Keratinocyte (primary cell): ENCODE results near the gene TOR1AIP1. TPM values are rescaled to one million over a fixed set of nuclear protein-coding genes. Genes with fewer than 3 reads are reported as not detected.

Experiments used
- DNase-seq: peaks from one replicate; pipeline ENCODE4 v3.0.0-alpha.2; 2011; ENCODE audit warnings: low read depth, missing footprints, low spot score
- FAIRE-seq: peaks from 2 replicates; lab custom pipeline; 2011; peaks lifted over from hg19 to GRCh38; lab: Jason Lieb, UNC
- H2AFZ ChIP-seq: 2 replicates; pipeline ENCODE4 v1.6.0; 2012; ENCODE audit warnings: low read length, control low read depth, inconsistent platforms; ENCODE audit not compliant: control insufficient read depth
- H3K27ac ChIP-seq: 2 replicates; pipeline ENCODE4 v1.5.1; 2011; ENCODE audit warnings: low read length; ENCODE audit not compliant: control insufficient read depth, insufficient read depth
- H3K27me3 ChIP-seq: 3 replicates; pipeline ENCODE4 v1.6.0; 2011; ENCODE audit warnings: low read length; ENCODE audit not compliant: control insufficient read depth, insufficient read depth; ENCODE audit errors: extremely low read depth
- H3K36me3 ChIP-seq, 2 experiments: 2 replicates in 1 of 2; 3 replicates in 1 of 2; pipeline ENCODE4 v1.5.1; 2011; ENCODE audit warnings: low read length in 2 of 2, mild to moderate bottlenecking in 1 of 2; ENCODE audit not compliant: control insufficient read depth in 2 of 2, insufficient read depth in 2 of 2; ENCODE audit errors: extremely low read depth in 1 of 2
- H3K4me1 ChIP-seq: 3 replicates; pipeline ENCODE4 v1.5.1; 2011; ENCODE audit warnings: low read length; ENCODE audit not compliant: control insufficient read depth, insufficient read depth; ENCODE audit errors: extremely low read depth
- H3K4me2 ChIP-seq: 3 replicates; pipeline ENCODE4 v1.6.0; 2011; ENCODE audit warnings: low read depth, low read length; ENCODE audit not compliant: control insufficient read depth, insufficient read depth; ENCODE audit errors: extremely low read depth
- H3K4me3 ChIP-seq, 3 experiments: fragments of 200-600 bp in 1 of 3; sonication (generic) in 1 of 3; 2 replicates in 2 of 3; 3 replicates in 1 of 3; pipeline ENCODE4 v1.5.1; 2011 to 2016; ENCODE audit warnings: low read length in 3 of 3, mild to moderate bottlenecking in 3 of 3, control low read depth in 2 of 3, inconsistent platforms in 1 of 3, low read depth in 1 of 3, mixed read lengths in 1 of 3, mixed run types in 1 of 3, moderate library complexity in 1 of 3; ENCODE audit not compliant: control insufficient read depth in 2 of 3, insufficient read depth in 2 of 3; ENCODE audit errors: extremely low read depth in 1 of 3
- H3K79me2 ChIP-seq: 2 replicates; pipeline ENCODE4 v1.6.0; 2012; ENCODE audit warnings: low read length; ENCODE audit not compliant: control insufficient read depth, insufficient read depth
- H3K9ac ChIP-seq: 3 replicates; pipeline ENCODE4 v1.6.0; 2011; ENCODE audit warnings: low read length; ENCODE audit not compliant: control insufficient read depth, insufficient read depth; ENCODE audit errors: extremely low read depth
- H3K9me1 ChIP-seq: 3 replicates; pipeline ENCODE4 v1.6.0; 2011; ENCODE audit warnings: low read length; ENCODE audit not compliant: control insufficient read depth, insufficient read depth; ENCODE audit errors: extremely low read depth
- H3K9me3 ChIP-seq: 2 replicates; pipeline ENCODE4 v1.5.1; 2012; ENCODE audit warnings: low read depth, low read length; ENCODE audit not compliant: control insufficient read depth
- H4K20me1 ChIP-seq: 3 replicates; pipeline ENCODE4 v1.6.0; 2011; ENCODE audit warnings: low read length; ENCODE audit not compliant: control insufficient read depth, insufficient read depth; ENCODE audit errors: extremely low read depth
- CTCF ChIP-seq, 3 experiments: IDR thresholded peaks in 1 of 3; conservative IDR thresholded peaks in 1 of 3; optimal IDR thresholded peaks in 1 of 3; 2 replicates in 2 of 3; 3 replicates in 1 of 3; pipeline versions ENCODE3 to v1.5.1; 2011; ENCODE audit warnings: low read length in 3 of 3, mild to moderate bottlenecking in 3 of 3, moderate library complexity in 2 of 3, control low read depth in 1 of 3, inconsistent platforms in 1 of 3; ENCODE audit not compliant: insufficient read depth in 2 of 3; ENCODE audit errors: extremely low read depth in 1 of 3
- EZH2 ChIP-seq: IDR thresholded peaks from one replicate; pipeline ENCODE4 v1.6.1; 2012; ENCODE audit warnings: inconsistent platforms, mild to moderate bottlenecking, low read length, moderate library complexity
- dilution Hi-C: fragments of 300-500 bp; cut with MboI; formaldehyde crosslinking; loops from one replicate; pipeline ENCODE4 v1.7.0; 2020; ENCODE audit warnings: low sequenced_read_pairs; ENCODE audit not compliant: extremely low pct_ligation_motif_present
- polyA plus RNA-seq, 5 experiments: library from polyadenylated mRNA; depleted of rRNA in 3 of 5; stranded (reverse) in 3 of 5; stranded (forward) in 1 of 5; unstranded in 1 of 5; fragments of >200 nt; gene quantifications; 1 replicate in 1 of 5; 2 replicates in 3 of 5; 3 replicates in 1 of 5; pipeline versions ENCODE4 v1.2.1 to v1.2.3, GENCODE V29; 2011 to 2012; ENCODE audit warnings: missing spikeins in 2 of 5, low read depth in 1 of 5, low replicate concordance in 1 of 5

TOR1AIP1 gene
- polyA plus RNA-seq, 1 donor (not counting 4 experiments of a cell fraction or from before 2014, with no cell fraction given), result 50.0 TPM

GRCh38 chr1:179952186-179952585, 70.1 kb downstream of the TOR1AIP1 start:
- no peaks in the 10 kb centered on the region for H3K27me3 ChIP-seq
- dilution Hi-C loops, result no loop called here
- TF ChIP-seq EZH2, result no peak
- TF ChIP-seq CTCF (optimal IDR thresholded peaks at IDR 0.05 in 1 of 3, IDR thresholded peaks at IDR 0.05 in 1 of 3, conservative IDR thresholded peaks at IDR 0.05 in 1 of 3; ENCODE audit: extremely low read depth in 1 of 3, insufficient read depth in 2 of 3, low read length in 3 of 3), result no peak
- no peak overlapping the region for H3K27ac ChIP-seq
- H4K20me1 ChIP-seq, result no peaks in the 10 kb centered on the region
- H3K4me2 ChIP-seq, result no peak overlapping the region
- H3K79me2 ChIP-seq, result peaks cover 26% of the 10 kb centered on the region
- no peak for DNase-seq
- no peak for FAIRE-seq
- no peak overlapping the region for H3K9ac ChIP-seq
- no peak overlapping the region for H3K4me3 ChIP-seq
- H3K36me3 ChIP-seq, result no peaks in the 10 kb centered on the region
- H3K9me1 ChIP-seq, result no peaks in the 10 kb centered on the region
- H3K9me3 ChIP-seq, result no peaks in the 10 kb centered on the region
- H2AFZ ChIP-seq, result no peak overlapping the region
- peaks cover 6% of the 10 kb centered on the region for H3K4me1 ChIP-seq

- no peaks in the 10 kb centered on the region for H3K36me3 ChIP-seq
- no peaks in the 10 kb centered on the region for H3K27me3 ChIP-seq
- peak overlapping the region; percentile 79 for H2AFZ ChIP-seq
- H3K79me2 ChIP-seq, result peaks cover 41% of the 10 kb centered on the region
- H3K4me1 ChIP-seq, result peaks cover 8% of the 10 kb centered on the region
- H4K20me1 ChIP-seq, result no peaks in the 10 kb centered on the region
- peak overlapping the region; percentile 93 for H3K9ac ChIP-seq
- no peaks in the 10 kb centered on the region for H3K9me3 ChIP-seq
- H3K9me1 ChIP-seq, result no peaks in the 10 kb centered on the region
- dilution Hi-C loops, result no loop called here
- peak in 2 of 3 experiments; percentile 22 to 40 for TF ChIP-seq CTCF (optimal IDR thresholded peaks at IDR 0.05 in 1 of 3, IDR thresholded peaks at IDR 0.05 in 1 of 3, conservative IDR thresholded peaks at IDR 0.05 in 1 of 3; ENCODE audit: extremely low read depth in 1 of 3, insufficient read depth in 2 of 3, low read length in 3 of 3)
- TF ChIP-seq EZH2, result no peak
- DNase-seq, result no peak
- peak overlapping the region; percentile 70 for H3K4me2 ChIP-seq
- H3K27ac ChIP-seq, result peak overlapping the region; percentile 86
- peak overlapping the region; percentile 87 to 98 (median 89) for H3K4me3 ChIP-seq
- peak; percentile 9 for FAIRE-seq
These were observed 71.9 kb downstream of the TOR1AIP1 start for GRCh38 chr1:179953974-179954492.
